GM12878 (cell line): Measurements from ENCODE around the gene ADAMTS3. TPM values are rescaled to one million over a fixed set of nuclear protein-coding genes. Genes with fewer than 3 reads are reported as not detected.

Experiments
- ATAC-seq: fragments of 200-7000 bp; cut with Tn5 transposase; 3 replicates; pipeline ENCODE4 v1.9.1; 2020; ENCODE audit warnings: mild to moderate bottlenecking, moderate library complexity
- BruUV-seq: library from RNA; stranded (reverse); fragments of 400-500 nt; replicated peaks from 2 replicates; lab custom pipeline; 2021; lab: Mats Ljungman, UMichigan
- CTCF ChIA-PET: fragments of 300-600 bp; sonication (Branson Sonifier 250); formaldehyde crosslinking; extraction: SDS; loops from one replicate; lab custom pipeline; 2021; ENCODE audit warnings: inconsistent platforms; lab: Yijun Ruan, JAX
- POLR2A ChIA-PET: fragments of 350-600 bp; formaldehyde crosslinking; extraction: SDS; loops from one replicate; lab custom pipeline; 2021; ENCODE audit warnings: inconsistent platforms; lab: Charles Lee
- RAD21 ChIA-PET: fragments of 300-600 bp; sonication (Branson Sonifier 250); formaldehyde crosslinking; loops from one replicate; lab custom pipeline; 2023; ENCODE audit warnings: antibody characterized with exemption; ENCODE audit not compliant: unreplicated experiment; lab: Charles Lee
- SMC1A ChIA-PET: fragments of 300-600 bp; sonication (Branson Sonifier 250); formaldehyde crosslinking; loops from one replicate; lab custom pipeline; 2023; ENCODE audit not compliant: unreplicated experiment, uncharacterized antibody; lab: Charles Lee
- DNase-seq: peaks from one replicate; pipeline ENCODE4 v3.0.0-alpha.2; 2011; ENCODE audit warnings: low read depth, low spot score
- FAIRE-seq: peaks from 3 replicates; lab custom pipeline; 2011; peaks lifted over from hg19 to GRCh38; lab: Jason Lieb, UNC
- H2AFZ ChIP-seq: 2 replicates; pipeline ENCODE4 v1.6.0; 2011; ENCODE audit warnings: low read depth, low read length, control low read depth; ENCODE audit not compliant: control insufficient read depth
- H3K27ac ChIP-seq: 2 replicates; pipeline ENCODE4 v1.5.1; 2011; ENCODE audit warnings: control low read depth; ENCODE audit not compliant: control insufficient read depth, insufficient read depth
- H3K27me3 ChIP-seq, 2 experiments: replicated peaks in 1 of 2; 2 replicates each; pipeline versions ENCODE4 v1.6.0 to v1.6.1; 2011; ENCODE audit warnings: low read length in 1 of 2; ENCODE audit not compliant: control insufficient read depth in 2 of 2, insufficient read depth in 2 of 2
- H3K36me3 ChIP-seq, 2 experiments: 2 replicates each; pipeline ENCODE4 v1.5.1; 2011; ENCODE audit warnings: low read length in 1 of 2; ENCODE audit not compliant: control insufficient read depth in 2 of 2, insufficient read depth in 2 of 2
- H3K4me1 ChIP-seq: 2 replicates; pipeline ENCODE4 v1.6.1; 2011; ENCODE audit warnings: mild to moderate bottlenecking, low read length, moderate library complexity, mixed read lengths; ENCODE audit not compliant: control insufficient read depth, insufficient read depth
- H3K4me2 ChIP-seq: 2 replicates; pipeline ENCODE4 v1.6.0; 2011; ENCODE audit warnings: control low read depth; ENCODE audit not compliant: control insufficient read depth, insufficient read depth
- H3K4me3 ChIP-seq: fragments of 200-600 bp; sonication (generic); 2 replicates; pipeline ENCODE4 v1.5.1; 2016
- H3K79me2 ChIP-seq: 2 replicates; pipeline ENCODE4 v1.6.0; 2011; ENCODE audit warnings: low read length; ENCODE audit not compliant: control insufficient read depth, insufficient read depth
- H3K9ac ChIP-seq: 2 replicates; pipeline ENCODE4 v1.8.0; 2011; ENCODE audit warnings: low read length, control low read depth, mixed read lengths; ENCODE audit not compliant: control insufficient read depth, insufficient read depth
- H3K9me3 ChIP-seq: replicated peaks from 3 replicates; pipeline ENCODE4 v1.5.1; 2011; ENCODE audit warnings: mild to moderate bottlenecking, low read length; ENCODE audit not compliant: control insufficient read depth, insufficient read depth
- H4K20me1 ChIP-seq: 2 replicates; pipeline ENCODE4 v1.6.0; 2011; ENCODE audit not compliant: control insufficient read depth, insufficient read depth
- BHLHE40 ChIP-seq, 2 experiments: fragments of 450-650 bp in 1 of 2; IDR thresholded peaks; 2 replicates each; pipeline ENCODE4 v1.6.1; 2011 to 2017; ENCODE audit warnings: low read depth in 2 of 2, borderline replicate concordance in 1 of 2, improper control_type of control experiment in 1 of 2, low read length in 1 of 2, mild to moderate bottlenecking in 1 of 2
- FOS ChIP-seq: IDR thresholded peaks from 3 replicates; pipeline ENCODE4 v1.6.1; 2011; ENCODE audit warnings: borderline replicate concordance; ENCODE audit not compliant: insufficient read length; ENCODE audit errors: extremely low read depth
- FOXM1 ChIP-seq: IDR thresholded peaks from 2 replicates; pipeline ENCODE4 v1.6.1; 2012; ENCODE audit warnings: low read depth, mild to moderate bottlenecking, inconsistent platforms, low read length, moderate library complexity
- HCFC1 ChIP-seq: fragments of 150-350 bp; IDR thresholded peaks from 2 replicates; pipeline ENCODE4 v1.6.1; 2014; ENCODE audit warnings: low read length
- HDAC6 ChIP-seq: fragments of 200-600 bp; sonication (generic); IDR thresholded peaks from one replicate; pipeline ENCODE4 v1.8.0; 2017; ENCODE audit warnings: antibody characterized with exemption; ENCODE audit not compliant: unreplicated experiment
- POU2F2 ChIP-seq: IDR thresholded peaks from 3 replicates; pipeline ENCODE4 v1.6.1; 2011; ENCODE audit warnings: low read depth, mild to moderate bottlenecking, low read length, borderline replicate concordance
- SMAD1 ChIP-seq: fragments of 450-650 bp; IDR thresholded peaks from 2 replicates; pipeline ENCODE4 v1.6.1; 2018; ENCODE audit warnings: mild to moderate bottlenecking, low read depth; ENCODE audit not compliant: partially characterized antibody
- SMARCA5 ChIP-seq: fragments of 450-650 bp; IDR thresholded peaks from 2 replicates; pipeline ENCODE4 v1.6.1; 2017; ENCODE audit warnings: mild to moderate bottlenecking
- SP1 ChIP-seq: IDR thresholded peaks from one replicate; pipeline ENCODE4 v1.6.1; 2011; ENCODE audit warnings: low read depth, low read length
- SRF ChIP-seq, 2 experiments: IDR thresholded peaks; 2 replicates each; pipeline ENCODE4 v1.6.1; 2011; ENCODE audit warnings: low read depth in 2 of 2, low read length in 2 of 2, mild to moderate bottlenecking in 1 of 2, moderate library complexity in 1 of 2
- TARDBP ChIP-seq: IDR thresholded peaks from 2 replicates; pipeline ENCODE4 v1.6.1; 2016; ENCODE audit warnings: borderline replicate concordance
- ZBTB33 ChIP-seq: fragments of 450-650 bp; IDR thresholded peaks from 2 replicates; pipeline ENCODE4 v1.6.1; 2017; ENCODE audit warnings: mild to moderate bottlenecking
- WGBS: methylation state at CpG from one replicate; pipeline ENCODE4 v1.1.6; 2016; ENCODE audit warnings: low lambda C conversion rate; ENCODE audit not compliant: insufficient replicate concordance, insufficient coverage; ENCODE audit errors: missing lambda C conversion rate; 5-methylcytosine and 5-hydroxymethylcytosine counted together
- in situ Hi-C: fragments of 300-500 bp; cut with MboI; formaldehyde crosslinking; loops from 9 replicates; pipeline ENCODE4 v1.14.3; 2018; ENCODE audit warnings: mixed read lengths
- intact Hi-C: fragments of 100-400 bp; cut with micrococcal nuclease; formaldehyde crosslinking; loops from one replicate; pipeline ENCODE4 v1.14.2; 2022; ENCODE audit not compliant: unreplicated experiment
- polyA plus RNA-seq, 11 experiments: library from polyadenylated mRNA; depleted of rRNA in 4 of 11; unstranded in 6 of 11; stranded (reverse) in 5 of 11; fragments of >200 nt; fragmentation: Nextera tagmentation in 4 of 11; fragmentation: Illumina TruSeq in 1 of 11; extraction: Ambion mirVana in 4 of 11; extraction: Trizol in 1 of 11; gene quantifications; 1 replicate in 1 of 11; 2 replicates in 10 of 11; pipeline versions ENCODE4 v1.2.1 to v1.2.3, GENCODE V29; 2011 to 2016; ENCODE audit warnings: inconsistent platforms in 2 of 11, missing spikeins in 2 of 11, low read depth in 1 of 11
- total RNA-seq, 4 experiments: library from RNA; depleted of rRNA in 3 of 4; stranded (reverse); fragments of >200 nt in 3 of 4; fragmentation: Illumina TruSeq in 1 of 4; extraction: Trizol in 1 of 4; gene quantifications; 2 replicates each; pipeline versions ENCODE4 v1.2.1 to v1.2.3, GENCODE V29; 2013 to 2021

Gene ADAMTS3
- total and polyA plus RNA-seq, 10 of the 15 experiments (the other 5 are each of a cell fraction or from before 2014, with no cell fraction given), result under 0.01 to 0.07 (median 0.02) TPM; not detected in 6

- Histone ChIP-seq H3K79me2 (no peaks in the 10 kb centered on the region), H4K20me1 (no peaks in the 10 kb centered on the region), H3K27me3 (no peaks in the 10 kb centered on the region), H3K4me2 (no peak overlapping the region), H3K9ac (no peak overlapping the region), H3K36me3 (no peaks in the 10 kb centered on the region), H3K4me3 (no peak overlapping the region), H3K27ac (no peak overlapping the region), H3K9me3 (no peaks in the 10 kb centered on the region), H3K4me1 (no peaks in the 10 kb centered on the region), H2AFZ (no peak overlapping the region)
- SMC1A ChIA-PET, result no interaction called here
- TF ChIP-seq HCFC1 (no peak), HDAC6 (no peak), BHLHE40 (IDR thresholded peaks at IDR 0.05; ENCODE audit: borderline replicate concordance in 1 of 2, low read depth in 2 of 2, low read length in 1 of 2) (no peak), POU2F2 (no peak), SMAD1 (no peak), FOS (no peak), FOXM1 (no peak), SP1 (no peak), SMARCA5 (no peak), SRF (IDR thresholded peaks at IDR 0.05; ENCODE audit: low read depth in 2 of 2, low read length in 2 of 2) (no peak), TARDBP (no peak), ZBTB33 (no peak)
- FAIRE-seq (no peak), DNase-seq (no peak), ATAC-seq (no peak)
- RAD21 ChIA-PET, result no interaction called here
- intact Hi-C loops, result no loop called here
- BruUV-seq, result no TSS peak
- CTCF ChIA-PET, result no interaction called here
- POLR2A ChIA-PET, result no interaction called here
- in situ Hi-C loops, result no loop called here
- 69% methylated on average over 1 of the region's 1 CpG for WGBS
Measured at GRCh38 chr4:72387959-72388358, 181.1 kb downstream of the ADAMTS3 start.
